ENCODE results near the gene HEATR9. TPM values are rescaled to one million over a fixed set of nuclear protein-coding genes. Genes with fewer than 3 reads are reported as not detected.

Gene HEATR9
- polyA plus RNA-seq, 3 donors: not detected

GRCh38 chr17:35877345-35878029 is 8.8 kb upstream of the HEATR9 start:
- Histone ChIP-seq H3K4me3 (replicated peaks in 1 of 3; ENCODE audit: low read depth in 2 of 3, low read length in 3 of 3) (no peak overlapping the region), H3K27me3 (ENCODE audit: control insufficient read depth in 2 of 2, insufficient read depth in 2 of 2, low read length in 2 of 2) (no peaks in the 10 kb centered on the region), H3K4me1 (ENCODE audit: control insufficient read depth in 1 of 2, insufficient read depth in 2 of 2, low read length in 2 of 2) (peaks cover 14 to 25% of the 10 kb centered on the region in 2 donors), H3K9me3 (replicated peaks in 1 of 2; ENCODE audit: control insufficient read depth in 1 of 2, insufficient read depth in 1 of 2, low read length in 2 of 2) (no peaks in the 10 kb centered on the region), H4K20me1 (ENCODE audit: insufficient read depth, low read length) (no peaks in the 10 kb centered on the region), H3K36me3 (replicated peaks in 1 of 2; ENCODE audit: control insufficient read depth in 1 of 2, insufficient read depth in 2 of 2, low read length in 2 of 2) (no peaks in the 10 kb centered on the region), H3K9ac (ENCODE audit: insufficient read depth, low read length, poor library complexity, severe bottlenecking) (no peak overlapping the region), H2AFZ (ENCODE audit: insufficient read depth, low read depth, low read length, poor library complexity, severe bottlenecking) (no peak overlapping the region), H3K79me2 (ENCODE audit: insufficient read depth, low read length) (no peaks in the 10 kb centered on the region), H3K4me2 (replicated peaks; ENCODE audit: extremely low read depth, low read length, poor library complexity, severe bottlenecking) (no peak overlapping the region), H3K27ac (ENCODE audit: low read depth in 1 of 2, low read length in 2 of 2) (no peak overlapping the region)
- no peaks in the 10 kb centered on the region for H3K27me3 Mint-ChIP-seq (ENCODE audit: low read depth in 3 of 3)
- intact Hi-C loops (cut with micrococcal nuclease): no loop called here
- H3K4me1 Mint-ChIP-seq: peaks cover 21% of the 10 kb centered on the region
- no peak overlapping the region for H3K27ac Mint-ChIP-seq
- H3K36me3 Mint-ChIP-seq: no peaks in the 10 kb centered on the region
- no peak for DNase-seq
- no peak for TF ChIP-seq CTCF (IDR thresholded peaks at IDR 0.05)
- H3K9me3 Mint-ChIP-seq: no peaks in the 10 kb centered on the region
- no peak overlapping the region for H3K4me3 Mint-ChIP-seq

- Histone ChIP-seq H3K36me3 (replicated peaks in 1 of 2; ENCODE audit: control insufficient read depth in 1 of 2, insufficient read depth in 2 of 2, low read length in 2 of 2) (no peaks in the 10 kb centered on the region), H3K4me3 (replicated peaks in 1 of 3; ENCODE audit: low read depth in 2 of 3, low read length in 3 of 3) (no peak overlapping the region), H3K79me2 (ENCODE audit: insufficient read depth, low read length) (no peaks in the 10 kb centered on the region), H4K20me1 (ENCODE audit: insufficient read depth, low read length) (no peaks in the 10 kb centered on the region), H3K4me2 (replicated peaks; ENCODE audit: extremely low read depth, low read length, poor library complexity, severe bottlenecking) (no peak overlapping the region), H3K9ac (ENCODE audit: insufficient read depth, low read length, poor library complexity, severe bottlenecking) (no peak overlapping the region), H3K4me1 (ENCODE audit: control insufficient read depth in 1 of 2, insufficient read depth in 2 of 2, low read length in 2 of 2) (peaks cover 14 to 28% of the 10 kb centered on the region in 2 donors), H3K9me3 (replicated peaks in 1 of 2; ENCODE audit: control insufficient read depth in 1 of 2, insufficient read depth in 1 of 2, low read length in 2 of 2) (no peaks in the 10 kb centered on the region), H2AFZ (ENCODE audit: insufficient read depth, low read depth, low read length, poor library complexity, severe bottlenecking) (no peak overlapping the region), H3K27me3 (ENCODE audit: control insufficient read depth in 2 of 2, insufficient read depth in 2 of 2, low read length in 2 of 2) (no peaks in the 10 kb centered on the region), H3K27ac (ENCODE audit: low read depth in 1 of 2, low read length in 2 of 2) (no peak overlapping the region)
- H3K36me3 Mint-ChIP-seq: peaks cover 0 to 2% of the 10 kb centered on the region in 2 donors
- no peak for TF ChIP-seq CTCF (IDR thresholded peaks at IDR 0.05)
- no peak overlapping the region for H3K4me3 Mint-ChIP-seq
- H3K27ac Mint-ChIP-seq: no peak overlapping the region
- 97% methylated on average over 3 of the region's 3 CpGs for WGBS (ENCODE audit: insufficient coverage)
- no peak for DNase-seq
- no peaks in the 10 kb centered on the region for H3K9me3 Mint-ChIP-seq
- H3K4me1 Mint-ChIP-seq: peaks cover 22% of the 10 kb centered on the region
- no peaks in the 10 kb centered on the region for H3K27me3 Mint-ChIP-seq (ENCODE audit: low read depth in 3 of 3)
- intact Hi-C loops (cut with micrococcal nuclease): no loop called here
Observed at GRCh38 chr17:35876534-35876933, 7.8 kb upstream of the HEATR9 start.
